KBM-7 (cell line): ENCODE results near the gene TRIM24.
A peak's percentile ranks its signal among the peaks of the same experiment; 100 is the strongest.
"Not testable (repeated sequence)": the region's sequence is repeated elsewhere in the genome, so short reads cannot be mapped to it uniquely, and the experiment has no call there.

ENCODE experiments used
- DNase-seq: peaks from one replicate; pipeline ENCODE4 v3.0.0-alpha.2; 2015
- in situ Hi-C: fragments of 300-500 bp; cut with MboI; formaldehyde crosslinking; loops from 2 replicates; pipeline ENCODE4 v1.14.3; 2020; ENCODE audit warnings: low sequenced_read_pairs, low pct_unique_long_range_greater_than_20kb, mixed read lengths

The TRIM24 gene

DNA sequence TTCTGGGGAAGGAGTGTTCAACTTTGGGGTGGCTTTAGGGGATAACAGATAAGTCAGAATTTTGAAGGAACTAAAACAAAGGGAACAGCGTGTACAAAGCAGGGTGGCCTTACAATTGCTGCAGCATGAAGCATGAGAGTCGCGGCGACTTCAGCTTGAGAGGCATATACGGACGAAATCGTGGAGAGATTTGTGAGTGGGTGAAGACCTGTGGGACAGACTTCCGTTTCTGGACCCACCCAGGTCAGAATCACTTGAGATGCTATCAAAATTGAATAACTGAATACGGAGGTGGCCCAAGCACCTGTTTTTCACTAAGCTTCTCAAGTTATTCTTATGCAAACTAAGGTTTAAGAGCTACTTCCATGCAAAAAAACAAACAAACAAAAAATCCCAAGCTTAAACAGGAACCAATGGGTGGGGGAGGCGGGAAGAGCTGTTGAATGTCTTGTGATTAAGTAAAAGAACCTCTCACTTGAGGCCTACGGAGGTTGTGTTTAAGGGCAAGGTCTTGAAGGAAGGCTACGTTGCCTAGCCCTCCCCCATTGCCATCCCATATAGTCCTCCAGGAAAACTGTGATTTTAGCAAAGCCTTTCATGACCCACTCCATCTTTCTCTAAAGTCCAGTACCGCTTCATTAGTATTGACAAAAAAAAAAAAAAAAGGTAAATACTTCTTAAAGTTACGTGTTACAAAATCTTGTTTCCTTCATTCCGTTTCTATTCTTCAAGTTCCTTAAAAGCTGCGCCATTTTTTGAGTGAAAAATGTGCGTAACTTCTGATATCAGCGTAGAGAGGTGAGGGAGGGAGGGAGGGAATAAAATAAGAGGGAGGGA lies 1.3 kb upstream of the TRIM24 start:
- in situ Hi-C loops = no loop called here
- DNase-seq = no peak

DNA sequence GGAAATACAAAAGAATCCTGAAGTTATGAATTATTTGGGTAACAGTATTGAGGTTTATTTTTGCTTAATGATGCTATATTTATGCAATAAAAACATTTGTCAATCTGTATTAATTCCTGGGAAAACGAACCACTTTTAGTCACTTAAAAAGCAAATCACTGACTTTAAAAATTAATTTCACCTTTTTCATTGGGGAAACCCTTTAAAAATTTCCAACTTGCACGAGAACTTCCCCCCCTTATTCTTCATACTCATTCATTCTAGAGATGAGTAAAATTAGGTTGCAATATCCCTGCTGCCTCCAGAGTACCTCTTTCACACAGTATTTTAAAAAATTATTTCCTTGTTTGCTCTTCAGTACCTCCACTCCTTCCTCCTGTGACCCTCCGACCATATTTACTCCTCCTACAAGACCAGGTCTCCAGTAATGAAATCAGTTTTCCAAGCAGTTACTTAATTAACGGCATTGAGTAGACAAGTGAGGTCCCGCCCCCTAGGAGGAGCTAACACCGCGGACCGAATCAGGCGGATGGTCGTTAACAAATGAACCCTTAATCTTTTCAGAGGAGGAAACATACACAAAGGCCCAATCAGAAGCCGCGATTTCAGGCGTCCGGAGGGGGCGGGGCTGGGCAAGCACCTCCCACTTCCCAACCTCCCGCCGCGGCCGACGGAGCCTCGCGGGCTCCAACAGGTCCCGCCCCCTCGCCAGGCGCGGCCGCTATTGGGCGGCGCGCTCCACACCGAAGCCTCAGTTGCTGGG lies 465 bp upstream of the TRIM24 start:
- DNase-seq = peak; percentile 100
- in situ Hi-C loops = no loop called here

DNA sequence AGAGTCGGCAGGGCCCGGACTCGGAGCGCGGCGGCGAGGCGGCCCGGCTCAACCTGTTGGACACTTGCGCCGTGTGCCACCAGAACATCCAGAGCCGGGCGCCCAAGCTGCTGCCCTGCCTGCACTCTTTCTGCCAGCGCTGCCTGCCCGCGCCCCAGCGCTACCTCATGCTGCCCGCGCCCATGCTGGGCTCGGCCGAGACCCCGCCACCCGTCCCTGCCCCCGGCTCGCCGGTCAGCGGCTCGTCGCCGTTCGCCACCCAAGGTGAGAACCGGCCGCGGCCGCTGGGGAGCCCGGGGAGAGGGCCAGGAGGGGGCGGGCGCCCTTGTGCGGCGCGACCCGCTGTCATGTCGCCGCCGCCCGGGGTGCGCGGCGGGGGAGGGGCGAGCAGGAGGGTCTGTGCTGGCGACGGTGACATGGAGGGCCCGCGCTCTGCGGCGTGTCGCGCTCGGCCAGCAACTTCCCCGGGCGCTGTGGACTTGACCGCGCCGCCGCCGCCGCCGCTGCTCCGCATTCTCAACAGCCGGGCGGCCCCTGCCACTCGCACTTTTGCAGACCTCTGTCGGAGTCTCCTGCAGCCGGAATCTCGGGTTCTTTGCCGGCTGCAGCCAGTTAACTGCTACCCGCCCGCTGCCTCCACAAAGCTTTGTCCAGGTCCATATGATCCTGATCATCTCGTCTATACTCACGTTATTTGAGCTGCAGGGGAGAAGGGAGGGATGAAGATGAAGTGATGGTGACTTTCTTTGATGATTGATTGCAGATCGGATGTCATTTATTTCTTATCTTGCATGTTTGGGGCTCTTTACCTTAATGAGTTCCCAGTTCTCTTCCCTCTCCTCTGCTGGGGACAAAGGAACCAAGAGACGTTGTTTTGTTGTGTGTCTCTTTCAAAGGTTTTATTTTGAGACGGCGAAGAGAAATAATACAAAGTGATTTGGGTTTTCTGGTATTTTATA lies 869 bp downstream of the TRIM24 start:
- in situ Hi-C loops = no loop called here
- peak; percentile 76 for DNase-seq

DNA sequence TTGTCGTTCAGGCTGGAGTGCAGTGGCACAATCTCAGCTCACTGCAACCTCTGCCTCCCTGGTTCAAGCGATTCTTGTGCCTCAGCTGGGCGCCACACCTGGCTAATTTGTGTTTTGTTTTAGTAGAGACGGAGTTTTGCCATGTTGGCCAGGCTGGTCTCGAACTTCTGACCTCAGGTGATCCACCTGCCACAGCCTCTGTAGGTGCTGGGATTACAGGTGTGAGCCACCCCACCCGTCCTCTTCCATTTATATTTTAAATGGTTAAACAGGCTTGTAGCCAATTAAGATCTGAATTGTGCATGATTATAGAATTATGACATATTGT lies 3.2 kb downstream of the TRIM24 start:
- DNase-seq, in situ Hi-C loops: not testable (repeated sequence)

DNA sequence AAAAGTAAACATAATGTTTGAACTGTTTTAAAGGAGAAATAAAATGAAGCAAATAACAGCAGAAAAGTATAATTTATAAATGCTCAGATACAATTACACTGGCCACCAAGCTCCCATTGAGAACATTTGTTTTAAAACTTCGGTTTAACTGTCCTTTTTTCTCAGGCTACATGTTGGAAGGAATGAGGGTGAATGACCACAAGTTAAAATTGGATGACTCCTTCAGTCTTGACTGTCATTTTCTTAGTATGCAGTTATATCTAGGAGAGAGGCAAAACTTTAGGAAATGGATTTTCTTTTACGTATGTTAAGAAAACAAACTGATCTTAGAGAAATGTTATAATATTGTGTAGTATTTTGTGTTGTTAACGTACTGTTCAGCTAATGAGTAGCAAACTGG lies 5.0 kb downstream of the TRIM24 start:
- in situ Hi-C loops = no loop called here
- DNase-seq = no peak

DNA sequence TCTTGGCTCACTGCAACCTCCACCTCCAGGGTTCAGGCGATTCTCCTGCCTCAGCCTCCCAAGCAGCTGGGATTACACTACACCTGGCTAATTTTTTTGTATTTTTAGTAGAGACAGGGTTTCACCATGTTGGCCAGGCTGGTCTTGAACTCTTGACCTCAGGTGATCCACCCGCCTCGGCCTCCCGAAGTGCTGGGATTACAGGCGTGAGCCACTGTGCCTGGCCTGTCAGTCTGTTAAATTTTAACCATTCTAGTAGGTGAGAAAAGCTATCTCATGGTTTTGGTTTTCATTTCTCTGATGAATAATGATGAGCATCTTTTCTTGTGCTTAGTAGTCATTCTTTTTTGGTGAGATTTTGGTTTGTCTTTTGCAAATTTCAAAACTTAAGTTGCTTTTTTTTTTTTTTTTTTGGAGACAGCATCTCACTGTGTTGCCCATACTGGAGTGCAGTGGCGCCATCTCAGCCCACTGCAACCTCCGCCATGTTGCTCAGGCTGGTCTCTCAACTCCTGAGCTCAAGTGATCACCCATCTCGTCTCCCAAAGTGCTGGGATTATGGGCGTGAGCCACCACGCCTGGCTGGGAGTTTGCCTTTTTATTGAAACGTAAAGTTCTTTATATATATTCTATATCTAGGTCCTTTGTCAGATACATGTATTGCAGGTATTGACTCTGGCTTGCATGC lies 6.2 kb downstream of the TRIM24 start:
- DNase-seq, in situ Hi-C loops: not testable (repeated sequence)

DNA sequence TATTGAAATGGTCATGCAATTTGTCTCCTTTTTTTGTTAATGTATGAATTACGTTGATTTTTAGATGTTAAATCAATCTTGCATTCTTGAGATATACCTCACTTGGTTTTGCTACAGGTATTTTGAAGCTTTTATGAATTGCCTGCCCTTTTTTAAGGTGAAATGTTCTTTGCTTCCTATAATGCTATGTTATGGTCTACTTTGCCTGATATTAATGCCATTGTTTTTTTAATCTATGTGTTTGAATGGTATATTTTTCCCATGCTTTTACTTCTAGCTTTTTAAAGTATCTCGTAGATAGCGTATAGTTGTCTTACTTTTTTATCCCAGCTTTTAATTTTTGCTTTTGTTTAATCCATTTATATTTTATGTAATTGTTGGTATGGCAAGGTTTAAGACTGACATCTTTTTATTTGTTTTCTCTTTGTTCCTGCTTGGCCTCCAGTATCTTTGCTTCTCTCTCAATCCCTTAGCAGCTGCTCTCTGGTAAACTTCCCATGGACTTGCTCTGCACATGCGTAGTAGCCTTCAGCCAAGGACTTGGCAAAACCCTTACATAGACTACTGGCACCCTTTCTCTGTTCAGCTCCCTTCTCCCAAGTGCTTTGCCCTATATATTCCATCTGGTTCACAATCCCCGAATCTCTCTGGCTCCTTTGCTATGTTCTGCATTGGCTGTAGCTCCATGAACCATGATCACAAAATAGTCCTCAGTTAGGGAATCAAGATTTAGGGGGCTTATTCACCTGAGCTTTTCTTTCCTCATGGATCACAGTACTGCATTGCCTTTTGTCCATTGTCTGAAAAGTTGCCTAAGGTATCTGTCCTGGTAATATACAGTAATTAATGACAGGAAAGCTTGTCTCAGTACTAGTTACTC lies 8.4 kb downstream of the TRIM24 start:
- in situ Hi-C loops = no loop called here

DNA sequence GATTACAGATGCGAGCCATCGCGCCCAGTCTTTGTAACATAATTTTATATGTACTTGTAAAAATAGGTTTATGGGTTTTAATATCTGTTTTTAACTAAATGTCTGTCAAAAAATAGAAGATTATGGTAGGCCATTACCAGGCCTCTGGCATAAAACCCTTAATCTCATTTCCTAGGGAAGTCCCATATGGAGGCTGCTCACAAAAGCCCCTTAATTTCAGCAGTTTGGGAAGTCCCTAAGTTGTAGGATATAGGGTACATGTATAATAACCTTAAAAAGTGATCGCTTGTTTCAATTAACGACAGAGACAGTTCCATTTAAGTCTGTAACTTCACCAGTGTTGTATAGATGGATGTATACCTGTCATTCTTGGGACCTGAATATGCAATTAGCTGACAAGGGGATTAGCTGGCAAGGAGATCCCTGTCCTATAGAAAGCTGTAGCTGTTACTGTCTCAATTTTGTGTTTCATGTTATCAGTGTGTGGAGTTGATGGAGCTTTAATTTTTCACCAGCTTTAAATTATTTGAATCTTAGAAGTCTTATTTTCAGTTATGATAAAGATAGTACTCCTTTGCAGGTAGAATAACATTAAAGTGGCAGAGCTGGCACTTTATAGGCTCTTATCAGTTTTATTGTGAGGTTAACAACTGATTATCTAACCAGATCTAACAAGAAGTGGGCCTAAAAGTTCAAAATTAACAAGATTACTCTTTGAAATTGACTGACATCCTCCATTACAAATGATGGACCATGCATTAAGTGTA lies 10.5 kb downstream of the TRIM24 start:
- DNase-seq = no peak
- in situ Hi-C loops = no loop called here

More for the DNA sequence above, 8.4 kb downstream of the TRIM24 start:
- no peak for DNase-seq

DNA sequence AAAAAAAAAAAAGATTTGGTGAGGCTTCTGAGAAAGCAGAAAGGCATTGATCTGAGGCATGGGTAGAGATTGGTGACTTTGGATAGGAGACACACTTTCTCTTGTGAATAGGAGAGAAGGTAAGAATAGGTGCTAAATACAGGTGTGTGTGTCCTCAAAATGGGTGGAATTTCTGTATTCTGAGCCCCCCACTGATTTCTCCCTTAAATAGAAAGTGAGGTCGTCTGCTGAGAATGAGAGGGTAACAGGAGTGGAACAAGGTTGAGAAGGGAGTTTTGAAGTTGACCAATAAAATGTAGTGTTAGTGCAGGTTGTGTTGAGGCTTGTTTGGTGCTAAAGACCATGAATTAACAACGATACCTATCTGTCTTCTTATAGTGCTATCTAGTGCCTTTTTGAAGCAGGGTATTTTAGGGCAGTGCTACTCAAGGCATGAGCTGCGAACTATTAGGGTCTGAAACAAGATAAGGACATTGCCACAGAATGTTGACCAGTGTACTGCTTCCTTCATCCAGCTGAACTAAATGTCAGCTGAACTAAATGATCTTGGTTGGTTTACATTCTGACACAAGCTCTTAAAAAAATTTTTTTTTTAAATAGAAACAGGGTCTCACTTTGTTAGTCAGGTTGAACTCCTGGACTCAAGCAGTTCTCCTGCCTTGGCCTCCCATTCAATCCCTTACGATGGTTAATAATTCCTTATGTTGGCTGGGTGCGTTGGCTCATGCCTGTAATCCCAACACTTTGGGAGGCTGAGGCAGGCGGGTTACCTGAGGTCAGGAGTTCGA lies 12.4 kb downstream of the TRIM24 start:
- DNase-seq = no peak
- in situ Hi-C loops = no loop called here

DNA sequence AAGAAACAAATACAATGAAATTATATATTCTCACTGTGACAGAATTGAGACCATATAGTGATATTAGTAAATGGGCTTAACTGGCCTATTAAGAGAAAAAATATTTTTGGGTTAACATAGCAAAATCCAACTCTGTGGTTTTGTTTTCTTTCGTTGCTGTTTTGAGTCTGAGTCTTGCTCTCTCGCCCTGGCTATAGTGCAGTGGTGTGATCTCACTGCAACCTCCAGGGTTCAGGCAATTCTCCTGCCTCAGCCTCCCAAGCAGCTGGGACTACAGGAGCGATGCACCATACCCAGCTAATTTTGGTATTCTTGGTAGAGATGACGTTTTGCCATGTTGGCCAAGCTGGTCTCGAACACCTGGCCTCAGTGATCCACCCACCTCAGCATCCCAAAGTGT lies 15.3 kb downstream of the TRIM24 start:
- in situ Hi-C loops = no loop called here
- no peak for DNase-seq

DNA sequence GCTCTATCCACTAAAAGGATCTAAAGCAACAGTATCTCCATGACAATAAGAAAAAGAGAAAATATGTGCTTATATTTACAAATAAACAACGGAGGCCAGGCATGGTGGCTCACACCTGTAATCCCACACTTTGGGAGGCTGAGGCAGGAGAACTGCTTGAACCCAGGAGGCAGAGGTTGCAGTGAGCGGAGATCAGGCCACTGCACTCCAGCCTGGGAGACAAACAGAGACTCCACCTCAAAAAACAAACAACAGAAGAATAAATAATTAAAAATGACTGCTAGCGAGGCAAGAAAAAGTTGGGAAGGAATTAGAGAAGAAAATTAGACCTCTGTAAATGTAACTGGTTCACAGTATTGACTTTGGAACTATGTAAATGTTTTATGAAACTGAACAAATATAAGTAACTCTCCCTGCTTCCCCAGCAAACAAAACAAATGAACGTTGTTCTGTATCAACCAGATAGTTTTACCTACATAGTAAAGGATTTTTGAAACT lies 17.1 kb downstream of the TRIM24 start:
- DNase-seq = no peak

DNA sequence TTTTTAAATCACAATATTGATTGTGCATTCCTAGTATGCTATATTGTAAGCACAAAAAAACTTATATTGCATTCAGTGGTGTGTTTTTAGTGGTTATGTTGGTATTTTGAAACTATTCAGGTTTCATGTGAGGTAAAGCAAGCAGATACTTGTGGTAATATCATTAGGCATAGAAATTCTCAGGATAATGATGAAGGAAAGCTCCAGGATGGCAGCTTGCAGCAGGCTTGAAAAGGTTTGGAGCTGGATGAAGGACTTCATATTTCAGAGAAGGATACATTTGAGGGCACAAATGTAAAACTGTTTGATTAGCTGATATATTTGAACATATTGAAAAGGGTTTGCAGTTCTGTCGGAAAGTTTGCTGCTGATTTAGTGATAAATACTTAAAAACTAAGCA lies 17.5 kb downstream of the TRIM24 start:
- no peak for DNase-seq
- in situ Hi-C loops = no loop called here

More for the DNA sequence above, 17.1 kb downstream of the TRIM24 start:
- in situ Hi-C loops = no loop called here

DNA sequence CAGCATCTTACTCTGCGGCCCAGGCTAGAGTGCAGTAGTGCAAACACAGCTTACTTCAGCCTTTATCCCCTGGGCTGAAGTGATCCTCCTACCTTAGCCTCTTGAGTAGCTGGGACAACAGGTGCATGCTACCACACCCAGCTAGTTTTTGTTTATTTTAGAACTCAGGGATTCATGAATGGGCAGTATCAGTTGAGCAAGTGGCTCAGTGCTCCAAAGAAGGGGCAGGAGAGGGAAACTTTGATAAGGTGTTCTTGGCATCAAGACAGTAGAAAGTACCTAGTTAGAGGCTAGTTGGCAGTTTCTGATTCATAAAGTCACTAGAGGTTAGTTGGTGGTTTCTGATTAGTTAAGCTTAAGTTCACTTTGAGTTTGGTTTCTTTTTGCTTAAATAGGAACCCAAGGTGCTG lies 18.4 kb downstream of the TRIM24 start:
- DNase-seq = no peak
- in situ Hi-C loops = no loop called here

DNA sequence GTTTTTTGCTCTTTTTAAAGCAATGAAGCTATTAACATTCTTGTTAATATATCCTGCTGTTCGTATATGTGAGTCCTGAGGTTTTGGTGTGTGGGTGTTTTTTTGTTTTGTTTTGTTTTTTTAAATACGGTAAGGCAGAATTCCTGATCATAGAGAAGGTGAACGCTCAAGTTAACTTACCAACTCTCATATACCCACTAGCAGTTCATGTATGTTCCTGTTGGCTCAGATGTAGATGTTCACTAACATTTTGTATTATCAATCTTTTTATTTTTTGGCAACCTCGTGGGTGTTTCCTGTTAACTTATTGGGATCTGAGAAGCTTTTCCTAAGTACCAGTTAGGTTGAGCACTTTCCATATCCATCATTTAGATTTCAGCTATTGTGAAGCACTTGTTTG lies 20.5 kb downstream of the TRIM24 start:
- in situ Hi-C loops = no loop called here
- no peak for DNase-seq

DNA sequence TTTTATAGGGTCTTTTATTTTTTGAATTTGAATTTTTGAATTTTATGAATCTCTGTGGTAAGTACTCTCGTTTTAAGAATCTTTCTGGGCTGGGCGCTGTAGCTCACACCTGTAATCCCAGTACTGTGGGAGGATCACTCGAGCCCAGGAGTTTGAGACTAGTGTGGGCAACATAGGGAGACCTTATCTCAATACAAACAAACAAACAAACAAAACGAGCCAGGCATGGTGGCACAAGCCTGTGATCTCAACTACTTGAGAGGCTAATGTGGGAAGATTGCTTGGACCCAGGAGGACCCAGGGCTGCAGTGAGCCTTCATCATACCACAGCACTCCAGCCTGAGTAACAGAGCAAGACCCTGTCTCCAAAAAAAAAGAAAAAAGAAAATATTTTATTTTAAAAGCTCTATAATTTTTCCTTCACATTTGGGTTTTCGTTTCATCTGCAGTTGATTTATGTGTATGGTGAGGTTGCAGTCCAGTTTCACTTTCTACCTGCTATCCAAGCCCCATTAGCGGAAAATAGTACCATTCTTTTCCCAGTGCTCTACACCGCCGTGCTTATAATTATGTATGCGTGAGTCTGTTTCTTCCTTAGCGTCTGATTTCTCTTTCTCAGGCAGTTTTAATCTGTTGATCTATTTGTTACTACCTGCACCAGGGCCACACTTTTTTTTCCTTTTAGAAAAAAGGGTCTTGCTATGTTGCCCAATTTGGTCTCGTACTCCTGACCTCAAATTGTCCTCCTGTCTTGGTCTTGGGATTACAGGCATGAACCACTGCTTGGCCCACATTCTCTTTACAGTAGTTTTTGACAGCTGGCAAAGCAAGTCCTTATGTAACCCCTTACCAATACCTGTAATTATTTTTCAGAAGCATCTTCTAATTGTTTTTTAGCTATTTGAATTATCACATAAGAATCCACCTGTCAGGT lies 21.7 kb downstream of the TRIM24 start:
- no peak for DNase-seq
- in situ Hi-C loops = no loop called here
